Transverse colon (tissue), 4 donors: ENCODE data around the gene HS2ST1. TPM values are rescaled to one million over a fixed set of nuclear protein-coding genes. Genes with fewer than 3 reads are reported as not detected.

Source experiments
- DNase-seq: peaks from one replicate; pipeline ENCODE4 v3.0.0-alpha.2; 2019
- H3K27ac ChIP-seq, 4 donors: fragments of 200-600 bp; sonication (generic); 2 replicates each; pipeline ENCODE4 v1.5.1; 2016 to 2018; ENCODE audit warnings: inconsistent platforms in 4 of 4
- H3K27me3 ChIP-seq: fragments of 200-600 bp; sonication (generic); 2 replicates; pipeline ENCODE4 v1.5.1; 2017; ENCODE audit warnings: inconsistent platforms
- H3K36me3 ChIP-seq, 4 donors: fragments of 200-600 bp; sonication (generic); 2 replicates each; pipeline ENCODE4 v1.5.1; 2017 to 2019; ENCODE audit warnings: inconsistent platforms in 4 of 4
- H3K4me1 ChIP-seq, 4 donors: fragments of 200-600 bp; sonication (generic); 2 replicates each; pipeline ENCODE4 v1.5.1; 2017 to 2020; ENCODE audit warnings: inconsistent platforms in 4 of 4
- H3K4me3 ChIP-seq, 4 donors: fragments of 200-600 bp; sonication (generic); 1 replicate in 1 of 4; 2 replicates in 3 of 4; pipeline versions ENCODE4 v1.5.1 to v1.6.1; 2017 to 2019; ENCODE audit warnings: inconsistent platforms in 4 of 4
- H3K9me3 ChIP-seq, 2 donors: fragments of 200-600 bp; sonication (generic); 2 replicates each; pipeline ENCODE4 v1.5.1; 2017 to 2019; ENCODE audit warnings: inconsistent platforms in 2 of 2
- EP300 ChIP-seq: sonication (generic); formaldehyde crosslinking; IDR thresholded peaks from one replicate; pipeline ENCODE4 v1.6.1; 2017; ENCODE audit warnings: antibody characterized with exemption, low read depth
- POLR2A ChIP-seq: fragments of 450-650 bp; IDR thresholded peaks from one replicate; pipeline ENCODE4 v1.6.1; 2016; ENCODE audit warnings: antibody characterized with exemption, mild to moderate bottlenecking, moderate library complexity
- POLR2AphosphoS5 ChIP-seq, 3 donors: sonication (generic); formaldehyde crosslinking; IDR thresholded peaks; one replicate each; pipeline ENCODE4 v1.6.1; 2016; ENCODE audit warnings: antibody characterized with exemption in 3 of 3
- WGBS, 2 donors: methylation state at CpG; one replicate each; pipeline ENCODE4 v1.1.5; 2018; ENCODE audit warnings: low coverage in 1 of 2; 5-methylcytosine and 5-hydroxymethylcytosine counted together
- in situ Hi-C, 4 donors: fragments of 200-750 bp; cut with MboI; loops; one replicate each; pipeline versions ENCODE4 v1.15.0 to v1.15.1; 2017; ENCODE audit warnings: low sequenced_read_pairs in 3 of 4, low pct_ligation_motif_present in 1 of 4, low pct_unique_long_range_greater_than_20kb in 1 of 4
- intact Hi-C: fragments of 100-400 bp; cut with DNase I; formaldehyde crosslinking; loops from one replicate; pipeline ENCODE4 v1.15.1; 2023; ENCODE audit warnings: low total_unique reads
- total RNA-seq, 4 donors: library from RNA; depleted of rRNA; stranded (reverse); fragments of >200 nt; gene quantifications; one replicate each; pipeline ENCODE4 v1.1.0, GENCODE V29; 2016
- TF ChIP-seq, protein P1 (sequence below), 5 experiments: fragments of 200-600 bp in 3 of 5; fragments of 450-650 bp in 2 of 5; sonication (generic) in 3 of 5; IDR thresholded peaks; 1 replicate in 2 of 5; 2 replicates in 3 of 5; pipeline ENCODE4 v1.5.1; 2016 to 2017; ENCODE audit warnings: antibody characterized with exemption in 5 of 5, inconsistent platforms in 3 of 5, mild to moderate bottlenecking in 2 of 5, moderate library complexity in 1 of 5

Gene HS2ST1
- total RNA-seq, 4 donors from 2014 or later = 1.9 to 17.1 (median 9.9) TPM

DNA sequence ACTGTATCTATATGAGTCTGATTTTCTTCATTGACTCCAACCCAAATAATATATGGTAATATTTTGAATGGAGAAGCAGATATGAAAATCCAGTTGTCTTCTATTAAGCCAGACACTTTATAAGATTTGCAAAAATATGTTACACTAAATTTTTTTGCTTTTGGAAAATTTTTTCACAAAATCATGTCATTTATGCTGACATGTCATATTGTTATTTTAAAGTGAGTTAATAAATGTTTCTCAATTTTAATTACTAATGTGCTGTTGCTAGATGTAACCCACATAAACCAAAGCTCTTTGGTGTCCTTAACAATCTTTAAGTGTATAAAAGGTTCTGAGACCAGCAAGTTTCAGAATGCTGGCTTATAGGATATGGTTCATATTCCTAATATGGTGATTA lies 142.5 kb downstream of the HS2ST1 start:
- intact Hi-C loops (no loop called here), in situ Hi-C loops (no loop called here)
- TF ChIP-seq POLR2A (no peak), EP300 (no peak), POLR2AphosphoS5 (IDR thresholded peaks at IDR 0.05) (no peak)
- TF ChIP-seq, protein P1, sequence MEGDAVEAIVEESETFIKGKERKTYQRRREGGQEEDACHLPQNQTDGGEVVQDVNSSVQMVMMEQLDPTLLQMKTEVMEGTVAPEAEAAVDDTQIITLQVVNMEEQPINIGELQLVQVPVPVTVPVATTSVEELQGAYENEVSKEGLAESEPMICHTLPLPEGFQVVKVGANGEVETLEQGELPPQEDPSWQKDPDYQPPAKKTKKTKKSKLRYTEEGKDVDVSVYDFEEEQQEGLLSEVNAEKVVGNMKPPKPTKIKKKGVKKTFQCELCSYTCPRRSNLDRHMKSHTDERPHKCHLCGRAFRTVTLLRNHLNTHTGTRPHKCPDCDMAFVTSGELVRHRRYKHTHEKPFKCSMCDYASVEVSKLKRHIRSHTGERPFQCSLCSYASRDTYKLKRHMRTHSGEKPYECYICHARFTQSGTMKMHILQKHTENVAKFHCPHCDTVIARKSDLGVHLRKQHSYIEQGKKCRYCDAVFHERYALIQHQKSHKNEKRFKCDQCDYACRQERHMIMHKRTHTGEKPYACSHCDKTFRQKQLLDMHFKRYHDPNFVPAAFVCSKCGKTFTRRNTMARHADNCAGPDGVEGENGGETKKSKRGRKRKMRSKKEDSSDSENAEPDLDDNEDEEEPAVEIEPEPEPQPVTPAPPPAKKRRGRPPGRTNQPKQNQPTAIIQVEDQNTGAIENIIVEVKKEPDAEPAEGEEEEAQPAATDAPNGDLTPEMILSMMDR (IDR thresholded peaks at IDR 0.05) = no peak
- no peaks in the 10 kb centered on the region for H3K27me3 ChIP-seq
- H3K27ac ChIP-seq = no peak overlapping the region
- no peak overlapping the region for H3K4me3 ChIP-seq
- no peaks in the 10 kb centered on the region for H3K9me3 ChIP-seq
- no peaks in the 10 kb centered on the region for H3K36me3 ChIP-seq
- DNase-seq = no peak
- H3K4me1 ChIP-seq = peaks cover 0 to 4% (median 0%) of the 10 kb centered on the region in 4 donors

DNA sequence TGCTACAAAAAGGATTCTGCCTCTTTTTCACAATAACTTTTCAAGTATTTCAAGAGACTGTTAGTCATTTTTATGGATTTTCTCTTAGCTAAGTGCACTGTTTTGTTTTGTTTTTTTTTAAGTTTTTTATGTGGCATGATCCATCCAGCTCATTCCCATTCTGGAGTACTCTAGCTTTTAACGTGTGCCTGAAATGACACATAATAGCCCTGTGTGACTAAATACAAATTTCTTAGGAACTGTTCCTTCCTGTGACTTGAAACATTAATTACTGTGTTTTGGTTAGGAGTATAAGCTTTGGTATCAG lies 143.9 kb downstream of the HS2ST1 start:
- WGBS, 2 donors = 50 to 66% methylated on average over 1 of the region's 1 CpG

DNA sequence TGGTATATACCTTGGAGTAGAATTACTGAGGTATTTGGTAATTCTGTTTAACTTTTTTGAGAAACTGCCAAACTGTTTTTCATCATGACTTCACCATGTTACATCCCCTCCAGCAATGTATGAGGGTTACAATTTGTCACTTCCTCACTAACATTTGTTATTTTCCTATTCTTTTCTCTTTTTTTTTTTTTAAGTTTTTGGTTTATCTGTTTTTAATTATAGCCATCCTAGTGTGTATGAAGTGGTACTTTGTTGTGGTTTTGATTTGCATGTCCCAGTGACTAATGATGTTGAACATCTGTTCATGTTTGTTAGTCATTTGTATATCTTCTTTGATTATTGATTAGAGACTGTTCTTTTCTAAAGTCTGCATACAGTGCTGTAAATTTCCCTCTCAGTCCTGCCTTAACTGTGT lies 147.3 kb downstream of the HS2ST1 start:
- in situ Hi-C loops = no loop called here
- DNase-seq = no peak
- TF ChIP-seq POLR2AphosphoS5 (IDR thresholded peaks at IDR 0.05) (no peak), EP300 (no peak), POLR2A (no peak)
- TF ChIP-seq, protein P1 (IDR thresholded peaks at IDR 0.05) = no peak
- H3K27me3 ChIP-seq = no peaks in the 10 kb centered on the region
- intact Hi-C loops = no loop called here
- peaks cover 0 to 5% of the 10 kb centered on the region in 2 donors for H3K9me3 ChIP-seq
- no peaks in the 10 kb centered on the region for H3K36me3 ChIP-seq
- H3K4me3 ChIP-seq = no peak overlapping the region
- H3K4me1 ChIP-seq = peaks cover 0 to 11% (median 0%) of the 10 kb centered on the region in 4 donors
- no peak overlapping the region for H3K27ac ChIP-seq

More for the DNA sequence above, 143.9 kb downstream of the HS2ST1 start:
- Histone ChIP-seq H3K27ac (peak overlapping the region in 2 of 4 donors; percentile 18 to 28), H3K27me3 (no peaks in the 10 kb centered on the region), H3K4me1 (peaks cover 0 to 11% (median 0%) of the 10 kb centered on the region in 4 donors), H3K4me3 (no peak overlapping the region), H3K9me3 (peaks cover 0 to 2% of the 10 kb centered on the region in 2 donors), H3K36me3 (no peaks in the 10 kb centered on the region)
- no peak for DNase-seq
- intact Hi-C loops = no loop called here
- TF ChIP-seq POLR2AphosphoS5 (IDR thresholded peaks at IDR 0.05) = no peak
- TF ChIP-seq, protein P1 (IDR thresholded peaks at IDR 0.05) = no peak
- in situ Hi-C loops = no loop called here

DNA sequence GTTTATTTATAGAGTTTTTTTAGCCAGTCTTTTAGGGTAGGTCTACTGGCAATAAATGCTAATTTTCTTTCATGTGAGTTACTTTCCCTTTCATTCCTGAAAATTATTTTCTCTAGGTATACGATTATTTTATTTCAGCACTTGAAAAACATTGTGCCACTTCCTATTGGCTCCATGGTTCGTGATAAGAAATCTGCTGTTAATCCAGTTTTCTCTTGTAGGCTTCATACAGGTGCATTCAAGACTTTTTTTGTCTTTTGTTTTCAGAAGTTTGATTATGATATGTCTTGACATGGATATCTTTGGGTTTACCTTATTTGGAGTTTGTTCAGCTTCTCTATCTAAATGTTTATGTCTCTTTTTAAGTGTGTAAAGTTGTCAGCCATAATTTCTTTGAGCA lies 148.3 kb downstream of the HS2ST1 start:
- intact Hi-C loops (no loop called here), in situ Hi-C loops (no loop called here)
- Histone ChIP-seq H3K36me3 (no peaks in the 10 kb centered on the region), H3K27me3 (no peaks in the 10 kb centered on the region), H3K9me3 (peaks cover 0 to 5% of the 10 kb centered on the region in 2 donors), H3K4me1 (peaks cover 0 to 11% (median 0%) of the 10 kb centered on the region in 4 donors), H3K4me3 (no peak overlapping the region), H3K27ac (no peak overlapping the region)
- no peak for DNase-seq
- 42 to 68% methylated on average over 2 of the region's 2 CpGs for WGBS, 2 donors
- no peak for TF ChIP-seq POLR2A
- no peak for TF ChIP-seq EP300
- TF ChIP-seq POLR2AphosphoS5 (IDR thresholded peaks at IDR 0.05) = no peak
- TF ChIP-seq, protein P1 (IDR thresholded peaks at IDR 0.05) = no peak
